OCI-LY7 (cell line): ENCODE results near the gene WDR36. TPM values are rescaled to one million over a fixed set of nuclear protein-coding genes. Genes with fewer than 3 reads are reported as not detected.
A peak's percentile ranks its signal among the peaks of the same experiment; 100 is the strongest.

Source experiments
- BruUV-seq: library from RNA; stranded (reverse); fragments of 400-500 nt; replicated peaks from 2 replicates; lab custom pipeline; 2021; lab: Mats Ljungman, UMichigan
- CTCF ChIA-PET: fragments of 300-600 bp; sonication (Branson Sonifier 250); formaldehyde crosslinking; loops from one replicate; lab custom pipeline; 2022; ENCODE audit warnings: antibody characterized with exemption; ENCODE audit not compliant: unreplicated experiment; lab: Charles Lee
- POLR2A ChIA-PET: fragments of 300-600 bp; sonication (Branson Sonifier 250); formaldehyde crosslinking; loops from one replicate; lab custom pipeline; 2022; ENCODE audit warnings: antibody characterized with exemption; lab: Charles Lee
- DNase-seq: peaks from one replicate; pipeline ENCODE4 v3.0.0-alpha.2; 2015; ENCODE audit warnings: low spot score
- H2AFZ ChIP-seq: fragments of 200-600 bp; sonication (generic), shearing (Covaris generic); 2 replicates; pipeline ENCODE4 v1.6.1; 2014; ENCODE audit warnings: mild to moderate bottlenecking, antibody characterized with exemption, low read length, moderate library complexity
- H3K27ac ChIP-seq: fragments of 200-600 bp; sonication (generic); 2 replicates; pipeline ENCODE4 v1.5.1; 2014; ENCODE audit warnings: mixed run types, low read depth, mild to moderate bottlenecking, moderate library complexity, low read length, inconsistent platforms; ENCODE audit not compliant: poor library complexity, severe bottlenecking
- H3K36me3 ChIP-seq: fragments of 200-600 bp; sonication (generic); 2 replicates; pipeline ENCODE4 v1.6.1; 2014; ENCODE audit warnings: mild to moderate bottlenecking, antibody characterized with exemption, low read length, moderate library complexity, mixed read lengths; ENCODE audit not compliant: insufficient read depth
- H3K4me1 ChIP-seq: fragments of 200-600 bp; sonication (generic); 2 replicates; pipeline ENCODE4 v1.5.1; 2014; ENCODE audit warnings: mild to moderate bottlenecking, low read length; ENCODE audit not compliant: insufficient read depth, poor library complexity, severe bottlenecking
- H3K4me2 ChIP-seq: fragments of 200-600 bp; sonication (generic); 2 replicates; pipeline ENCODE4 v1.6.1; 2014; ENCODE audit warnings: mild to moderate bottlenecking, low read length
- H3K4me3 ChIP-seq: fragments of 200-600 bp; sonication (generic); 2 replicates; pipeline ENCODE4 v1.5.1; 2014; ENCODE audit warnings: mild to moderate bottlenecking, low read depth, low read length; ENCODE audit not compliant: poor library complexity, severe bottlenecking
- H3K79me2 ChIP-seq: fragments of 200-600 bp; sonication (generic); 2 replicates; pipeline ENCODE4 v1.6.1; 2016; ENCODE audit warnings: low read depth, mild to moderate bottlenecking, low read length, moderate library complexity, mixed read lengths; ENCODE audit not compliant: insufficient read depth
- H3K9me2 ChIP-seq: fragments of 200-600 bp; sonication (generic); 2 replicates; pipeline ENCODE4 v1.6.1; 2016; ENCODE audit warnings: mild to moderate bottlenecking, low read length, mixed read lengths; ENCODE audit not compliant: insufficient read depth
- H3K9me3 ChIP-seq: fragments of 200-600 bp; sonication (generic); 2 replicates; pipeline ENCODE4 v1.6.1; 2014; ENCODE audit warnings: mild to moderate bottlenecking, mixed run types, low read length, mixed read lengths
- H4K20me1 ChIP-seq: fragments of 200-600 bp; sonication (generic); 2 replicates; pipeline ENCODE4 v1.6.1; 2014; ENCODE audit warnings: mild to moderate bottlenecking, antibody characterized with exemption, low read length, moderate library complexity, mixed read lengths; ENCODE audit not compliant: insufficient read depth
- CTCF ChIP-seq: fragments of 200-600 bp; sonication (generic); conservative IDR thresholded peaks from 2 replicates; pipeline ENCODE4 v1.5.1; 2014; ENCODE audit warnings: mild to moderate bottlenecking, antibody characterized with exemption, low read length, moderate library complexity, mixed read lengths
- EZH2phosphoT487 ChIP-seq: fragments of 200-600 bp; sonication (generic); IDR thresholded peaks from 2 replicates; pipeline ENCODE4 v1.6.1; 2018; ENCODE audit warnings: low read depth, borderline replicate concordance, mild to moderate bottlenecking, mixed run types, antibody characterized with exemption, low read length, moderate library complexity, mixed read lengths
- intact Hi-C: fragments of 100-400 bp; cut with micrococcal nuclease; formaldehyde crosslinking; loops from one replicate; pipeline ENCODE4 v1.10.0; 2022; ENCODE audit not compliant: unreplicated experiment
- total RNA-seq, 2 experiments: library from RNA; depleted of rRNA in 1 of 2; stranded (reverse); fragments of >200 nt in 1 of 2; shearing (Covaris generic) in 1 of 2; gene quantifications; 2 replicates each; pipeline ENCODE4 v1.2.3, GENCODE V29; 2014 to 2022

WDR36 gene
- total RNA-seq, 2 experiments from 2014 or later, result 46.5 to 49.4 TPM

DNA sequence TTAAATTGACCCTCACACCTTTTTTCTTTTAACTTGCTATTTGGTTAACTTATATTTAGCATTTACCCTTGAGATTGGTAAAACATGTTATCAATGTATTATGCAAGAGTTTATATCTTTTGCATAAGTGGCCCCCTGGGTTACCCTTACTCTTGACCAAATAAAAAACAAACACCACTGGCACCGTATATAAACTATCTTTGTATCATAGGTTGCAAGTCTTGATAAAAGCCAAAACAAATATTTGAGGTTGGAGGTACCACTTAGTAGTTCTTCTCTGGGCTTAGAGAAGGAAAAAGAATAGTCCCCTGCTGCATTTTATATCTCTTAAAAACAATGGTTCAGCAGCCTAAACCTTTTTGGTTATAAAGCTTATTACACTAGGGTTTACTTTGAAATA is 61.3 kb downstream of the WDR36 start:
- Histone ChIP-seq H2AFZ (no peak overlapping the region), H3K9me3 (no peaks in the 10 kb centered on the region), H3K4me1 (no peaks in the 10 kb centered on the region), H3K27ac (no peak overlapping the region), H3K9me2 (no peaks in the 10 kb centered on the region), H3K4me2 (no peak overlapping the region), H3K36me3 (no peaks in the 10 kb centered on the region), H3K4me3 (no peak overlapping the region), H3K79me2 (no peaks in the 10 kb centered on the region), H4K20me1 (no peaks in the 10 kb centered on the region)
- ChIA-PET CTCF (no interaction called here), POLR2A (no interaction called here)
- no peak for DNase-seq
- no TSS peak for BruUV-seq
- TF ChIP-seq CTCF (no peak), EZH2phosphoT487 (no peak)
- intact Hi-C loops, result no loop called here

DNA sequence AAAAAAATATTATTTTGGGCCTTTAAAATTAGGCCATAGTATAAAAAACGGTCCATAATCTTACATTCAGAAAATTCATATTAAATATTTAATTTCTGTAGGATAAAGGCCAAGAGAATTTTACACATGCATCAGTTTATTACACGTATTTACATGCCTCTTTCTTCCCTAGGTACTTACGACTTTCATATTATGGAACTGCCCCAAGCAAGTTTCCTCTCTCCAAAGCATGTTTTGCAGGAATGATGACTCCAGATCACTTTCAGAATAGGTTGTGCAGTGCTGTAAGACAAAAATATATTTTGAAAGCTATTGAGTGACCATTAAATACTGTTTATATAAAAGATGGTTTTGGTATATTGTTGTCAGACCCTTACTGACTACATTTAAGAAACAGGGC is 61.8 kb downstream of the WDR36 start:
- Histone ChIP-seq H2AFZ (no peak overlapping the region), H3K9me3 (no peaks in the 10 kb centered on the region), H3K36me3 (no peaks in the 10 kb centered on the region), H4K20me1 (no peaks in the 10 kb centered on the region), H3K9me2 (no peaks in the 10 kb centered on the region), H3K4me1 (no peaks in the 10 kb centered on the region), H3K79me2 (no peaks in the 10 kb centered on the region), H3K27ac (no peak overlapping the region), H3K4me2 (no peak overlapping the region), H3K4me3 (no peak overlapping the region)
- CTCF ChIA-PET, result no interaction called here
- intact Hi-C loops, result no loop called here
- DNase-seq, result no peak
- no TSS peak for BruUV-seq
- POLR2A ChIA-PET, result no interaction called here
- no peak for TF ChIP-seq CTCF
- no peak for TF ChIP-seq EZH2phosphoT487

- H3K9me3 ChIP-seq, result no peaks in the 10 kb centered on the region
- H3K36me3 ChIP-seq, result no peaks in the 10 kb centered on the region
- ChIA-PET CTCF (interaction anchor here (0.6 to 1.2 kb wide), 3 partner anchors 10 to 979 kb away, joined by 3 to 4 read pairs (median 3); no protein-coding TSS in a partner anchor), POLR2A (no interaction called here)
- H2AFZ ChIP-seq, result no peak overlapping the region; the same call in 1 of the 2 replicates
- no peaks in the 10 kb centered on the region for H3K79me2 ChIP-seq
- no peak overlapping the region for H3K27ac ChIP-seq
- no peak overlapping the region for H3K4me2 ChIP-seq
- H4K20me1 ChIP-seq, result no peaks in the 10 kb centered on the region
- H3K4me3 ChIP-seq, result no peak overlapping the region
- H3K9me2 ChIP-seq, result no peaks in the 10 kb centered on the region
- peak; percentile 71 for DNase-seq
- intact Hi-C loops, result loop anchor here (1.0 to 5.0 kb wide), 4 partner anchors 64 to 989 kb away; partner anchors contain the start of gene CAMK4
- TF ChIP-seq CTCF (peak; percentile 100), EZH2phosphoT487 (no peak)
- BruUV-seq, result no TSS peak
- no peaks in the 10 kb centered on the region for H3K4me1 ChIP-seq
These were observed 66.1 kb downstream of the WDR36 start for GRCh38 chr5:111158105-111158744.
